ENCODE results near the gene MYL12A. TPM values are rescaled to one million over a fixed set of nuclear protein-coding genes. Genes with fewer than 3 reads are reported as not detected.

MYL12A gene
- total and polyA plus RNA-seq, 11 donors: 1,642 to 7,537 (median 4,261) TPM

DNA sequence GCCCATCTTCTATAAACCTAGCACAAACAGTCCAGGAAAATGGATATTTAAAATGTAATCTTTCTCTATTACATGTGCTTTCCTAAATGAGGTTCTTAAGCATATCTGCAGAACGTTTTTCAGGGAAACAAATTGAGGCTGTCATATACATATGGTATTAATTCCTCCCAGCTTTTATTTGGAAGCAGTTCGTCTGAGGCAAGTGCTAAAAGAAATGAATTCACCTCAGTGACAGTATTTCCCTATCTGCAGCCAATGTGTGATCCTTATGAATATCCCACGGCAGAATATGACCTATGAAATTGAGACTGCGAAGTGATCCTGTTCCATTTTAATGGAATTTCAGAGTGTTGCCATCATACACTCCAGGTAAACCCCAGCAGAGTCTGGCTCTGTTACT lies 34.9 kb upstream of the MYL12A start:
- DNase-seq (no peak), ATAC-seq (no peak)
- intact Hi-C loops (cut with DNase I): loop anchor here in 2 of 10 donors (5.0 to 10.0 kb wide), 2 partner anchors 35 to 58 kb away; partner anchors contain the start of gene MYL12A (in 1 of the 2)
- Histone ChIP-seq H3K27me3 (no peaks in the 10 kb centered on the region), H3K4me1 (peaks cover 0 to 66% (median 30%) of the 10 kb centered on the region in 12 donors), H3K27ac (peak overlapping the region in 10 of 12 donors; percentile 53 to 97 (median 88)), H3K36me3 (peaks cover 0 to 63% (median 18%) of the 10 kb centered on the region in 9 donors), H3K4me3 (peak overlapping the region in 8 of 12 donors; percentile 4 to 70 (median 60)), H3K9me3 (no peaks in the 10 kb centered on the region)
- 32 to 49% (median 41%) methylated on average over 4 of the region's 4 CpGs for WGBS, 4 donors
- TF ChIP-seq, protein P1, sequence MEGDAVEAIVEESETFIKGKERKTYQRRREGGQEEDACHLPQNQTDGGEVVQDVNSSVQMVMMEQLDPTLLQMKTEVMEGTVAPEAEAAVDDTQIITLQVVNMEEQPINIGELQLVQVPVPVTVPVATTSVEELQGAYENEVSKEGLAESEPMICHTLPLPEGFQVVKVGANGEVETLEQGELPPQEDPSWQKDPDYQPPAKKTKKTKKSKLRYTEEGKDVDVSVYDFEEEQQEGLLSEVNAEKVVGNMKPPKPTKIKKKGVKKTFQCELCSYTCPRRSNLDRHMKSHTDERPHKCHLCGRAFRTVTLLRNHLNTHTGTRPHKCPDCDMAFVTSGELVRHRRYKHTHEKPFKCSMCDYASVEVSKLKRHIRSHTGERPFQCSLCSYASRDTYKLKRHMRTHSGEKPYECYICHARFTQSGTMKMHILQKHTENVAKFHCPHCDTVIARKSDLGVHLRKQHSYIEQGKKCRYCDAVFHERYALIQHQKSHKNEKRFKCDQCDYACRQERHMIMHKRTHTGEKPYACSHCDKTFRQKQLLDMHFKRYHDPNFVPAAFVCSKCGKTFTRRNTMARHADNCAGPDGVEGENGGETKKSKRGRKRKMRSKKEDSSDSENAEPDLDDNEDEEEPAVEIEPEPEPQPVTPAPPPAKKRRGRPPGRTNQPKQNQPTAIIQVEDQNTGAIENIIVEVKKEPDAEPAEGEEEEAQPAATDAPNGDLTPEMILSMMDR (IDR thresholded peaks at IDR 0.05): no peak

DNA sequence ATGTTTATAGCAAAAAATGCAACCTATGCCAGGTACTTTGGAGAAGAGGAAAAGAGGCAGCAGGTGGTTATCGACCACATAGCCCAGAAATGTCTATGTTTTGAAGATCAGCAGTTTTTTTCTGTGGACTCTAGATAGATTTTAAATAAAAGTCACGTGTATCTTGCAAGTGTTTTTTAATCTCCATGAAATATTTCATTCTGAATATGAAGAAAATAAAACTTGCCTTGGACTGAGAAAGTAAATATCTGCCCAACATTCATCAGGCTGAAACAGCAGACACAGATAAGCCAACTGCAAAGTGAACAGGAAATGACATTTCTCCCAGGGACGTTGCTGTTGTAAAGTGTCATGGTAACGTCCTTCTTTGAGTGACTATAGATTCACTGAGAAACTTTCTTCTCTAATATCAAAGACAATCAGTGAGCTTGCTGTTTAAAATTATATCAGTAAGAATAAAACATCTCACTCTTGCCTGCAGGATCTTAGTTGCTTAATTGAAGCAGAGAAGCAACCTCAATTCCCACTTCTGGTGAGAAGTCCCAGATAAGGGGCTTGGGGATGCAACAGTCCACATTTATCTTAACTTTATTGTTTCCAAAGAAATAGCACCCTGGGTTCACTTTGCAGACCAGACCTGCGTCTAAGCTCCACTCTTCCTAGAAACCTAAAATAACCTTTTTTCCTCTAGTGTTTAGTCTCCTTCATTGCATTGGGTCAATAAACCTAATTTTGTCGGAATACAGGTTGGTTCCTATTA lies 34.1 kb upstream of the MYL12A start:
- H3K27ac ChIP-seq: peak overlapping the region in 11 of 12 donors; percentile 33 to 97 (median 90)
- intact Hi-C loops (cut with DNase I): loop anchor here in 2 of 10 donors (5.0 to 10.0 kb wide), 2 partner anchors 34 to 59 kb away; partner anchors contain the start of gene MYL12A (in 1 of the 2)
- peak overlapping the region in 10 of 12 donors; percentile 5 to 70 (median 46) for H3K4me3 ChIP-seq
- H3K9me3 ChIP-seq: no peaks in the 10 kb centered on the region
- peaks cover 0 to 65% (median 28%) of the 10 kb centered on the region in 12 donors for H3K4me1 ChIP-seq
- no peak for ATAC-seq
- DNase-seq: no peak
- no peaks in the 10 kb centered on the region for H3K27me3 ChIP-seq
- 21 to 30% (median 24%) methylated on average over 6 of the region's 6 CpGs for WGBS, 4 donors
- TF ChIP-seq, protein P1 (IDR thresholded peaks at IDR 0.05): no peak
- TF ChIP-seq POLR2A (IDR thresholded peaks at IDR 0.05): no peak
- H3K36me3 ChIP-seq: peaks cover 0 to 55% (median 18%) of the 10 kb centered on the region in 9 donors

DNA sequence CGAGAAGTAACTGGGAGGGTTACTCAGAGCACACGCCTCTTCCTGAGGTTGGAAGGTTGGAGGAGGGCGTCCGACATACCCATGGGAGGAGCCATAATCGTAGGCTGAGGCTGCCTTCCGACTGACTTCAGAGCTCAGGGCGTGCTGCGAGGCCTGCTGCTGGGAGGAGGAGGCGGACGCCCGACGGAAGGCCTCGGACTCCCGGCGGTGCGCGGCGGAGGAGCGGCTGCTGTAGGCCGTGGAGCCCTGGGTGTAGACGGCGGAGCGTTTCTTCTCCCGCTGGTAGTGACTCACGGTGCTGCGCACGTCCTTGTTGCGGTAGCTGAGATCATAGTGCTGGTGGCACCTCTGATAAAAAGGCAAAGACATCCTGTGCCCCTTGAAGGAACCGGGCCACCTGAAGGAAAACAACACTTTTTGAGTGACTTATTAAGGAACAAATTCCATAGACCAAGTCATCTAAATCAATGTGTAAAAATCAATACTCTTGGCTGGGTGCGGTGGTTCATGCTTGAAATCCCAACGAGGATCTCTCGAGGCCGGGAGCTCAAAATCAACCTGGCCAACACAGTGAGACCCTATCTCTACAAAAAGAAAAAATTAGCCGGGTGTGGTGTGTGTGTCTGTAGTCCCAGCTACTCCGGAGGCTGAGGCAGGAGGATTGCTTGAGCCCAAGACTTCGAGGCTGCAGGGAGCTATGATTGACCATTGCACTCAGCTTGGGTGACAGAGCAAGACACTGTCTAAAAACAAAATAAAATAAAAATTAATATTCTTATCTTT lies 32.6 kb upstream of the MYL12A start:
- ATAC-seq (peak in 2 of 4 donors; percentile 21 to 24), DNase-seq (no peak)
- Histone ChIP-seq H3K27ac (peak overlapping the region; percentile 7 to 97 (median 88)), H3K9me3 (no peaks in the 10 kb centered on the region), H3K4me3 (peak overlapping the region in 10 of 12 donors; percentile 14 to 70 (median 46)), H3K27me3 (no peaks in the 10 kb centered on the region), H3K36me3 (peaks cover 0 to 45% (median 14%) of the 10 kb centered on the region in 9 donors), H3K4me1 (peaks cover 0 to 52% (median 26%) of the 10 kb centered on the region in 12 donors)
- intact Hi-C loops (cut with DNase I): loop anchor here in 3 of 10 donors (5.0 to 10.0 kb wide), 3 partner anchors 32 to 60 kb away; partner anchors contain the start of gene MYL12A (in 1 of the 3)
- TF ChIP-seq, protein P1 (IDR thresholded peaks at IDR 0.05): no peak
- TF ChIP-seq POLR2A (IDR thresholded peaks at IDR 0.05): no peak
- 65 to 82% (median 74%) methylated on average over 35 to 36 of the region's 36 CpGs for WGBS, 4 donors

All from heart left ventricle (tissue), 16 donors.